HG02798 (cell line): ENCODE measurements around the gene EXOC3.
"Not testable (repeated sequence)": the region's sequence is repeated elsewhere in the genome, so short reads cannot be mapped to it uniquely, and the experiment has no call there.

Experiments
- ATAC-seq: cut with Tn5 transposase; IDR thresholded peaks from one replicate; pipeline ENCODE4 v1.9.1; 2021; ENCODE audit warnings: mild to moderate bottlenecking; ENCODE audit not compliant: unreplicated experiment, poor library complexity

Gene EXOC3

GRCh38 chr5:470961-471749, 28.2 kb downstream of the EXOC3 start:
- no peak for ATAC-seq

GRCh38 chr5:471750-472058, 28.7 kb downstream of the EXOC3 start:
- ATAC-seq: no peak

DNA sequence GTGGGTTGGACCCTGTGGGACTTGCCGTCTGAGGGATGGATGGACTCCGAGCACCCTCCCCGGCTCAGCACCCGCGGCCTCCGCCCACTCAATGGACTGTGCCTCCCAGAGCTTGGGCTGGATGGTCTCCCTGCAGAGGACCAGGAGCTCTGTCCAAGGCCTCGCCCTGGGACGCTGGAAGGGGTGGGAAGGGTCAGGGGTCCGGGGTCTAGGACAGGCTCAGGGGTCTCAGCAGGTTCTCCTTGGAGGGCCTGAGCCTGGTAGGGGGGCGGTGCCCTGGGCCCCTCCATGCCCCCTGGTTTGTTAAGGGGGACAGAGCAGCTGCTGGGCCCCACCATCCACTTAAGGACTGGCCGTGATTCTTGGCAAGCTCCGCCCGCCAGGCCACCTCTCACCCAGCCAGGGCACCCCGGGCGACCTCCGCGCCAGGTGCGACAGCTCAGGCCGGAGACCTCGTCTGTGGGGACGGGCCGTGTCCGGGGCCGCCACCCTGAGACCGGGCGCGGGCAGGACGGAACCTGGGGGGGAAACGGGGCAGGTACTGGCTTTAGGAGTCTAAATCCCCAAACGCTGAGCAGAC, 29.2 kb downstream of the EXOC3 start:
- peak; percentile 6 for ATAC-seq

DNA sequence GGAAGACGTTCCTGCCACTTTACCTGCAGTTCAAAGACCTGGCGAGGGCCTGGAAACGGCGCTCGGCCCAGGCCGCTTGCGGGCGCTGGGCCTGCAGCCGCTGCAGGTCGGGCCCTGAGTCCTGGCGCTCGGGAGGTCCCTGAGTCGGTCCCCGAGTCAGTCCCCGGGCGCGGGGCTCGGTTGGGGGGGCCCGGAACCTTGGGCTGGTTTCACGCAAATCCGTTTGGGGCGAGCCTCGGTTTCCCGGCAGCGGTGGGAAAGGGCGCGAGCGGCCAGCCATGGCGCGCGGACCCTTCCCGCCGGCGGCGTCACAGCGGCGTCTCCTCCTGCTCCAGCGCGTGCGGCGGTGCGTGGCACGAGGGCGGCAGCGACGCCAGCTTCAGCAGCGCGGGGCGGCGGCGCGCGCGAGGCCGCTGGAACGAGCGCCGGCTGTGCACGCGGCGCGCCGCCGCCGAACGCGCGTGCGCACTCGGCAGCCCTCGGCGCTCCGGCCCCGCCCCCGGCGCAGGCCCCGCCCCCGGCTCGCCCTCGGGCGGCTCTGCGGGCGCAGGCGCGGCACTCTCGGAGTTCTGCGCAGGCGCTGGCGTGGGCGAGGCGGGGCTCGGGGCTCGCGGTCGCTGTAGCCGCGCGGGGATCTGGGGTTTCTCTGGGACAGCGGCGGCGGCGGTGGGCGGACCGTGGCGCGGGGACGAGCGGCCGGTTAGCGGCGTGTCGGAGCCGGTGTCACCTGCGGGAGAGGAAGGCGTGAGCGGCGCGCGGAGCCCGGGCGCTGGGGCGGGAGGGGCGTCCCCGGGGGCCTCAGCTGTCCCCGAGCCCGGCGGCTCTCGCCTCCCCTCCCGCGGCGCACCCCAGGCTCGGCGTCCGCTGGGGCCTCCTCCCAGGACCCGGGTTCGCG, 29.9 kb downstream of the EXOC3 start:
- peak; percentile 79 for ATAC-seq

DNA sequence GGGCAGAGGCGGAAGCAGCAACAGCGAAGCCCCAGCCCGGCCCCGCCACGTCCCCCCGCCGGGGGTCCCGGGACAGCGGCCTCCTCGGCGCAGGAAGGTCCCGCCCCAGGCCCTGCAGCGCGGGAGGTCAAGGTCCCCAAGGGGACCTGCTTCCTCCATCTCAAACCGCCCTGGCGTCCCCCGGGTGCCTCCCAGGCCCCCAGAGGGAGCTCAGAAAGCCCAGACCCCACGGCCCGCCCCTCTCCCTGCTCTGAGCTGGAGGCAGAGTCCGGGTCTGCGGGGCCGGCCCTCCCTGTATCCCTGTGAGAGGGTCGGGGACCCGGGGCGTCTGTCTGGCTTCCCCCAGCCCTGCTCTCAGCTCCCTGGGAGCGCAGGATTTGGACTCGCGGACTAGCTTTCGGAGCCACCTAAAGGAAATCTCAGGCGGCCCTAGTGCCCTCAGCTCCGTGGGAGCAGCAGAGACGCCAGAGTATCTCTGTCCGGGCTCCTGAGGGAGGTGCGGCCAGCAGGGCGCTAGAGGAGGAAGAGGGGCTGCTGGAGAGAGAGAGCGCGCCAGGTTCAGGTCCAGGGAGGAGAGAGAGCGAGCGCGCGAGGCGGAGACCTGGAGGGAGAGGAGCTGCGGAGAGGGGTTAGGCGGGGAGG, 30.7 kb downstream of the EXOC3 start:
- peak; percentile 22 for ATAC-seq

GRCh38 chr5:474232-474839, 31.4 kb downstream of the EXOC3 start:
- ATAC-seq: not testable (repeated sequence)

DNA sequence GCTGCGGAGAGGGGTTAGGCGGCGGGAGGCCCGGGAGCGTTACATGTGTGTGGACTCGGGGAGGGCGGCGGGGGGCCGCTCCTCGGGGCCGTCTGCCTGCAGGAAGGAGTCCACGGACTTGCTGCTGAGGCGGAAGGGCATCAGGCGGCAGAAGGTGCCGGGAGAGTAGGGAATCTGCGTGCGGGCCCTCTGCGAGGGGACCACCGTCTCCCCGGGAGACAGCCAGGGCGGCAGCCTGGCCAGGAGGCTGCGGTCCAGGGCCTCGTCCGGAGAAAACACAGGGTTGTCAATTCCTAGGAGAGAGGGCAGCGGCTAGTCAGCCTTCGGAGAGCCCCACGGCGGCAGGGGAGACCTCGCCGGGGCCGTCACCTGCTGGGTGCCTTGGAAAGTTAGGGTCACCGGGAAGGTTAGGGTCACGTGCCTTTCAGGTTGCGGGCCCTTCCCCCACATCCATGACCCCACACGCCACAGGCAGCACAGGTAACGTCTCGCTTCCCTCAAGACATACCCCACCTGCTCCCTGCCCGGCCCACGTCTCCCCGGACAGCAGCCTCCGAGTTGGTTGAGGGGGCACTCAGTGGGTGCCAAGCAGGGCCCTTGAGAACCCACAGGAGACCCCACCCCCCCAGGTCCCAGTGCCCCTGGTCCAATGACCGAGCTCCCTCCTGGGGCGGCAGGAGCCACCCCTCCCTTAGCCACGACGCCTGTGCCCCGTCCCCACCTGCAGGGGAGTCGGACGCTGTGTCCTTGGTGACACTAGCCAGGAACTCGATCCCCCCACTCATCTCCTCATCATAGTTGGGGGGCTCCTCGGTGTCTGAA, 32.1 kb downstream of the EXOC3 start:
- ATAC-seq: no peak

DNA sequence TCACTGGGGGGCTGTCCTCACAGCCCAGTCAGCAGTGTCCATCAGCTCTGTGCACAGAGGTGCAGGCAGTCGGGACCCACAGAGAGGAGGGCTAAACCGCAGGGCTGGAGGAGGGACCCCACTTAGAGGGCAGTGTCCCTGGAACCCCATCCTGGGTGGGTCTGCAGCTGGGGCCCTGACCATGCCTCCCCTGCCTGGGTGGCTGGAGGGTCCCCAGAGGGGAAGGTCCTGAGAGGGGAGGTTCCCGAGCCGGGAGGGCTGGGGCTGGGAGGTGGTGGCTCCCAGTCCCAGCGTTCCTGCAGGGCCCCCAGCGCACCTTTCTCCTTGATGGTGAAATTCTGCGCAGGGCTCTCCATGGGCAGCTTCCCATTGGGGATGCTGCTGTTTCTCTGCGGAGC, 32.7 kb downstream of the EXOC3 start:
- no peak for ATAC-seq

DNA sequence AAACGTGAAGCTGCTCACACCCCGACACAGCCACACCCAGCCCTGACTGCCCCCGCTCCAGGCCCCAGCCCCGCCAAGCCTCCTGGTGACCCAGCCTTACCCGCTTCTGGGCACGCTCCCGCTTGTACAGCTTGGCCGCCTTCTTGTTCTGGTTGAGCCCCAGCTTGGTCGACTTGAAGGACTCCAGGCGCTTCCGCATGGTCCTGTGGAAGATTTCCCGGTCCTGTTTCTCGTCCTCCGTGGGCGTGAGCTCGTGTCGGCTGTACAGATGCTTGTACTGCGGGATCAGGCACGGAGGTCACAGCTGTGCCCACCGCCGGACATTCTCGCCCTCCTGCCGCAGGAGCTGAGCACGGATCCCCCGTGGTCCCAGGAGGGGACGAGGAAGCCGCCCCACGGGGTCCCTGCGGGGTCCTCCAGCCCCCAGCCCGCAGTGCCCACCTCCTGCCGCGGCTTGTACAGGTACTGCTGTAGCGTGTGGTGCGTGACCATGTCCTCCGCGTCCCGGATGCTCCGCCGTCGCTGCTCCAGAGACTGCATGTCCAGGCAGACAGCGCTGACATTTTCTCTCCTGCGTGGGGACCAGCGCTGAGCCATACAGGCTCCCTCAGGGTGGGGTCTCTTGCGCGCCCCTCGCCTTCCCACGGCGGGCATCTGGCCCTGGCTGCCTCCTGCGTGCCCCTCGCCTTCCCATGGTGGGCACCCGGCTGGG, 33.3 kb downstream of the EXOC3 start:
- no peak for ATAC-seq

GRCh38 chr5:476814-477175, 33.8 kb downstream of the EXOC3 start:
- ATAC-seq: no peak

- ATAC-seq: no peak
Measured at GRCh38 chr5:477247-477646, 34.3 kb downstream of the EXOC3 start.

GRCh38 chr5:477871-478270, 34.9 kb downstream of the EXOC3 start:
- no peak for ATAC-seq

GRCh38 chr5:478369-478981, 35.5 kb downstream of the EXOC3 start:
- ATAC-seq: no peak

- no peak for ATAC-seq
Measured at GRCh38 chr5:478982-479535, 36.1 kb downstream of the EXOC3 start.

GRCh38 chr5:479566-480319, 36.8 kb downstream of the EXOC3 start:
- no peak for ATAC-seq

DNA sequence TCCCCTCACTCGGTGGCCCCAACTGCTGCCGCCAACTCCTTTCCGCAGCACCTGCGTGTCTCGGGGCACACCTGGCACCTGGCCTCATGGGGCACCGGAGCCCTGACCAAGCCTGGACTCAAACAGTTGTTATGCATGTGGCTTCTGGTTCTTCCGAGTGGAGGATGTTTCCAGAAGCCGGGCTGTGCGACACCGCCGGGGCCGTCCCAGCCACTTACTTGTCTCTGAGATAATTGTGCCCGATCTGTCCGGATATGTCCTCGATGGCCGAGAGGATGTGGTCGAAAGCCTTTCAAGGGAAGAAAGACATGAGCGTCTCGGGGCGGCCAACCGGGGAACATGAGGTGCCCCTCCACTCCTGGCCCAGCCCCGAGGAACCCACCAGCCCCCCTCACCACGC, 38.4 kb downstream of the EXOC3 start:
- no peak for ATAC-seq

GRCh38 chr5:482021-482420, 39.0 kb downstream of the EXOC3 start:
- no peak for ATAC-seq

GRCh38 chr5:482506-482905, 39.5 kb downstream of the EXOC3 start:
- no peak for ATAC-seq
